ENCODE data around the gene MLC1.
A peak's percentile ranks its signal among the peaks of the same experiment; 100 is the strongest.

The MLC1 gene

DNA sequence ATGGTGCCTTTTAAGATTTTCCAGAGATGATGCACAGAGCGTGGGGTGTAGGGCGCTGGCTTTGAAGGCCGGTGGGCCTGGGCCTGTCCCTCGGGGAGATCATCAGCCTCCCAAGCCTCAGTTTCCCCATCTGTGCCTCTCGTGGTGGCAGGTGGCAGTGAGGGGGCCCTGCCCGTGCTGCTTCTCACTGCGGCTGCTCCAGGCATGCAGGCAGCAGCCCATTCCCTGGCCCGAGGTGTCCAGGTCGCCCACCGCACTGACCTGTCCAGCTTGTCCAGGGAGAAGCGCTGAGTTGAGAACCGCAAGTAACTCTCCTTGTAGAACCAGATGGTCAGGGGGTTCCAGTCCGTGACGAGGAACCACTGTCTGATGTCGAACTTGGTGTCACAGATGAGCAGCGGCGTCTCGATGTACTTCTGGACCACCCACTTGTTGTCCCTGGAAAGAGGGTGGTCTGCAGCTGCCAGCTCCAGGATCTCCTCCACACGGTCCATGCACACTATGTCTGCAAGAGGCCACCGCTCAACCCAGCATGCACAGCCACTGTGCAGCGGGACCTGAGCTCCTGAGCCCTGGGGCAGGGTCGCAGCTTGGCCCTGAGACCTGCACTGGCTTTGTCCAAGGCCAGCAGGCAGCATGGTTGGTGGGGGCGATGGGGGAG lies 52.2 kb downstream of the MLC1 start:
- in situ Hi-C loops (cut with MboI; ENCODE audit: low pct_unique_long_range_greater_than_20kb, low sequenced_read_pairs, unreplicated experiment), result loop anchor here (25.0 kb wide), 2 partner anchors 96 to 271 kb away; no protein-coding TSS in a partner anchor
- DNase-seq (ENCODE audit: low spot score), result no peak
- TF ChIP-seq, protein P1, sequence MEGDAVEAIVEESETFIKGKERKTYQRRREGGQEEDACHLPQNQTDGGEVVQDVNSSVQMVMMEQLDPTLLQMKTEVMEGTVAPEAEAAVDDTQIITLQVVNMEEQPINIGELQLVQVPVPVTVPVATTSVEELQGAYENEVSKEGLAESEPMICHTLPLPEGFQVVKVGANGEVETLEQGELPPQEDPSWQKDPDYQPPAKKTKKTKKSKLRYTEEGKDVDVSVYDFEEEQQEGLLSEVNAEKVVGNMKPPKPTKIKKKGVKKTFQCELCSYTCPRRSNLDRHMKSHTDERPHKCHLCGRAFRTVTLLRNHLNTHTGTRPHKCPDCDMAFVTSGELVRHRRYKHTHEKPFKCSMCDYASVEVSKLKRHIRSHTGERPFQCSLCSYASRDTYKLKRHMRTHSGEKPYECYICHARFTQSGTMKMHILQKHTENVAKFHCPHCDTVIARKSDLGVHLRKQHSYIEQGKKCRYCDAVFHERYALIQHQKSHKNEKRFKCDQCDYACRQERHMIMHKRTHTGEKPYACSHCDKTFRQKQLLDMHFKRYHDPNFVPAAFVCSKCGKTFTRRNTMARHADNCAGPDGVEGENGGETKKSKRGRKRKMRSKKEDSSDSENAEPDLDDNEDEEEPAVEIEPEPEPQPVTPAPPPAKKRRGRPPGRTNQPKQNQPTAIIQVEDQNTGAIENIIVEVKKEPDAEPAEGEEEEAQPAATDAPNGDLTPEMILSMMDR (IDR thresholded peaks at IDR 0.05; ENCODE audit: extremely low read depth, insufficient read depth, missing control alignments), result no peak

DNA sequence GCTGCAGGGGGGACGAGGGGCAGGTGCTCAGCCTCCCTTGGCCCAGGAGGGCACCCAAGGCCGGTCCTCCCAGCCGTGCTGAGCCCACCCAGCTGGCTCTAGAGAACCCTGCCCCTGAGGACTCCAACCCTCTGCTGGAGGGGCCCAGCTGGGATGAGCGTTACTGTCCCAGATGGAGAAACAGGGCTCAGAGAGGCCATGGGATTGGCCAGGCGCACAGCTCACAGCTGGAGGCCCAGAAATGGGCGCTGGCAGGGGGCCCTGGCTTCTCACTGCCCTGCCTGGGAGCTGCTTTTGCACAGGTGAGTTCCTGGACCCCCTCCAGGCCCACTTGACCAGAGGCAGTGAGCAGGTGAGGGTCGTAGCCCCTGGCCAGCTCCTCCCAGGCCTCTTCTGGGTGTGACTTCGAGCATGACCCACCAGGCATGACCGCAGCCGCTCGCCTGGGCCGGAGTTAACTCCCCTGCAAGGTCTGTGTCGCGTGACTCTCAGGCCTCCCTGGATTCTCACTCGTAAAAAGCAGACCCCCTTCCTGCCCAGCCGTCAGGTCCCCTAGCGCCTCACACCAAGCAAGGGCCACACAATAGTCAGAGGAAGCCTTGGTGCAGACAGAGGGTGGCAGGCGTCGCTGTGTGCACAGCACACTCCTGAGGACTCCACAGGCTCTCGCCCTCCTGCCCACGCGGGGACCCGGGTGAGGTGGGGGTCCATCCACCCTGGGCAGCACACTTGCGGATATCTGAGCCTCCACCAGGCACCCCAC lies 52.9 kb downstream of the MLC1 start:
- no peak for DNase-seq (ENCODE audit: low spot score)
- in situ Hi-C loops (cut with MboI; ENCODE audit: low pct_unique_long_range_greater_than_20kb, low sequenced_read_pairs, unreplicated experiment), result loop anchor here (25.0 kb wide), 2 partner anchors 95 to 270 kb away; no protein-coding TSS in a partner anchor
- TF ChIP-seq, protein P1 (IDR thresholded peaks at IDR 0.05; ENCODE audit: extremely low read depth, insufficient read depth, missing control alignments), result no peak

DNA sequence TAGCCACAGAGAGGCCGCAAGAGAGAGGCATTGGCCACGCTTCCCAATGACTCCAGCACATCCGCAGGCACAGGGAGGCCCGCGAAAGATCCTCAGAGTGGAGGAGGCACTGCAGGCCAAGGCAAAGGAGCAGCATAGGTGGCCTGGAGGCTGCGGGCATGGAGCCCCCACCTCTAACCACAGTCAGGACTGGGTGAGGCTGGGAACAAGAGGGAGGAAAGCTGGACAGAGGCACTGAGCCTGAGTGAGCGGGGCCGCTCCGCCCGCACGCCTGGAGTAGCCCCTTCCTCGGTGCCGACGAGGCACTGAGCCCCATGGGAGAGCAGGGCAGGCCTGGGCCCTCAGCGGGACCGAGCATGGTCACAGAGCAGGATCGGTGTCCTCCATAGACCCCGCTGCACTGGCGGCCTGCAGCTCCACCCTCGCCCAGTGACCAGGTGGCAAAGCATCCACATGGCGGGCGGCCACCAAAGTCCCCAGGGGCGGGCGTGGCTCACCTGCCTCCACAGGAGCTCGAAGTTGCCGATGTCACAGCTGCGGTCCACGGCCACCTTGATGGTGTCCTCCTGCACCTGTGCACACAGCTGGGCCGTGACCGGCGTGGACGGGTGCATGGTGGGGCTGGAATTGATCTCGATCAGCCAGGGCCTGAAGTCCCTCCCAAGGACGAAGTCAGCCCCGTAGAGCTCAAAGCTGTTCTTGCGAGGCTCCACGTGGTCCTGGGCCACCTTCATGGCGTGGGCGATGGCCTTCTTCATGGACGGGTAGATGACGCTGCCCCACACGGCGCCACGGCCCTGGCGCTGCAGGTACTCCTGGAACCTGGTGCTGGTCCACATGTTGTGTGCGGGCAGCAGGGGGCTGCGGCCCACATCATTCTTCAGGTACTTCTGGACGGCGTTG lies 53.8 kb downstream of the MLC1 start:
- in situ Hi-C loops (cut with MboI; ENCODE audit: low pct_unique_long_range_greater_than_20kb, low sequenced_read_pairs, unreplicated experiment), result loop anchor here (25.0 kb wide), 2 partner anchors 94 to 269 kb away; no protein-coding TSS in a partner anchor
- no peak for DNase-seq (ENCODE audit: low spot score)
- TF ChIP-seq, protein P1 (IDR thresholded peaks at IDR 0.05; ENCODE audit: extremely low read depth, insufficient read depth, missing control alignments), result no peak

DNA sequence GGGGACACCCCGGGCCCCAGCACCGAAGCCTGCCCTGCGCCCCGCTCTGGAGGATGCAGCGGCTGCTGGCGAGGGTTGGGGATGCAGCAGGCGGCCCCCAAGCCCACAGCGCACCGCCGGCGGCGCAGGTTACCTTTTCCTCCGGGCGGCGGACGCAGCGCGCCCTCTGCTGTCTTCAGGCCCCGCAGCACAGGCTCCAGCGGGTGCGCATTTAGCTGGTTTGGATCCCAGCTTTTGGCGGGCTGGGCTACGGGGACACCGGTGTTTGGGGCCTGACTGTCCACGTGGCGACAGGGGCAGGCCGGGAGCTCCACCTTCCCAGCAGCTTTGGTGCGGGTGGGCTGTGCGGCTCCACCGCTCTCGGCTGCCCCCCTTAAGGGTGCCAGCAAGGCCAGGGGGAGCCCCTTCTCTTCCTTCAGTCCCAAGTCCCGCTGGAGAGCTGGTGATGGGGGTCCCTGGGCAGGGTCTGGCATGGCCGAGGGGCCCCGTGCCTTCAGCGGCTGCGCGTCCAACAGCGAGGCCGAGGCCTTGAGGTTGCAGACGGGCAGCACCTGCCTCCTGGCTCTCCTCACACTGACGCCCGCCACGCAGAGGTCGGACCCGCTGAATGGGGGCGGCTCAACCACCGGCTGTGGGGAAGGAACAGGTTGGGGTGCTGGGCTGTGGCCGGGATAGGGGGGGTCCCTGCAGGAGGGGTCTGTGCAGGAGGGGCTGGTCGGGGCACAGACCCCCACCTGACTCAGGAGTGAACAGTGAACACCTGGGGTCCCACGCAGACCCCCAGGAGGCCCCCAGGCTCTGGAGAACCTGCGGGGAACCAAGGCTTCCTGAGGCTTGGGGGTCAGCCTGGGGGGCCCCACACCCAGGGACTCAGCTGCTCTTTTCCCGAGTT lies 54.7 kb downstream of the MLC1 start:
- peak; percentile 98 for DNase-seq (ENCODE audit: low spot score)
- TF ChIP-seq, protein P1 (IDR thresholded peaks at IDR 0.05; ENCODE audit: extremely low read depth, insufficient read depth, missing control alignments), result peak; percentile 93
- in situ Hi-C loops (cut with MboI; ENCODE audit: low pct_unique_long_range_greater_than_20kb, low sequenced_read_pairs, unreplicated experiment), result loop anchor here (25.0 kb wide), 2 partner anchors 93 to 268 kb away; no protein-coding TSS in a partner anchor

DNA sequence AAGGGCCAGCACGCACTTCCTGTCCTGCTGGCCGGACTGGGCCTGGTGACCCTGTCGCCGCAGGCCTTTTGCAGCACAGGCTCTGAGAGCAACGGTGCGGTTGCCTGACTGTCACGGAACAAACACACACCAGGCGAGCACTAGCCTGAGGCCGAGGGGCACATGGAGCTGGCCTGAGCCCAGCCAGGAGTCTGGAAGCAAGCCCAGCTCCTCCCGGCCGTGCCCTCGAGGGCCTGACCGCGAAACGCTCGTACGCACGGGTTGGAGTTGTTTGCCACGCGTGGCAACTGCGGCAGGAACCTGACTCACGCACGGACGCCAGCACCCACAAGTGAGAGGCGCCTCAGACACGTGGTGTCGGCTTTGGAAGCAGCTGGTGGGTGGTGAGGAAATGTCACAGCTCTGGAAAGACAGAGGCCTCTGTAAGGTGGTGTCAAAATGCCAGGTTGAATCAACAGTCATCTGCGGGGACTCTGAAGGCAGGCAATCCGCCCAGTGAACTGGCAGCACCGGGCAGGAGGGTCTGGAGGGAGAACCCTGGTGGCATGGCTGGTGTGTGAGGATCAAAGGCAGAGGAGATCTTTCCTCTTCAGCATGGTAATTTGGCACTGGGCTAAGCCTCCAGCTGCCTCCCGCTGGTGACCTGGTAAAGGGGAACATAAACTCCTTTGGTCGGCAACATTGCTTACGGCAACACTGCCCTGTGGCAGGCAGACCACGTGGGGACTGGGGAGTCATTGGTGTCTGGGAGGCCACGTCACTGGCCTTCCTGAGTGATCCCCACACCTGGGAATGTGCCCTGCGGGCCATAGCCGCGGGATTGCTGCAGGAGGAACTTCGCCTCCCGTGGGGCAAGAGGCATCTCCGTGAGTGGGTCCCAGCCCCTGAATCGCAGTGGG lies 57.3 kb downstream of the MLC1 start:
- in situ Hi-C loops (cut with MboI; ENCODE audit: low pct_unique_long_range_greater_than_20kb, low sequenced_read_pairs, unreplicated experiment), result loop anchor here (25.0 kb wide), 2 partner anchors 91 to 266 kb away; no protein-coding TSS in a partner anchor
- no peak for DNase-seq (ENCODE audit: low spot score)
- TF ChIP-seq, protein P1 (IDR thresholded peaks at IDR 0.05; ENCODE audit: extremely low read depth, insufficient read depth, missing control alignments), result no peak
